Pancreas (tissue), 10 donors: ENCODE measurements around the gene FAM72A. TPM values are rescaled to one million over a fixed set of nuclear protein-coding genes. Genes with fewer than 3 reads are reported as not detected.
"Not testable (repeated sequence)": the region's sequence is repeated elsewhere in the genome, so short reads cannot be mapped to it uniquely, and the experiment has no call there.

Experiments used
- ATAC-seq, 4 donors: fragments of 200-7000 bp; cut with Tn5 transposase; one replicate each; pipeline versions ENCODE4 v1.8.0 to v1.9.1; 2020; ENCODE audit warnings: mild to moderate bottlenecking in 4 of 4, moderate library complexity in 4 of 4
- DNase-seq, 6 donors: peaks; one replicate each; pipeline ENCODE4 v3.0.0-alpha.2; 2020
- FAIRE-seq: peaks from 2 replicates; lab custom pipeline; 2012; peaks lifted over from hg19 to GRCh38; lab: Jason Lieb, UNC
- H3K27ac ChIP-seq, 4 donors: fragments of 200-600 bp; sonication (generic); 1 replicate in 3 of 4; 2 replicates in 1 of 4; pipeline versions ENCODE4 v1.5.0 to v1.8.0; 2020
- H3K27me3 ChIP-seq, 4 donors: fragments of 200-600 bp; one replicate each; pipeline ENCODE4 v1.8.0; 2021
- H3K36me3 ChIP-seq, 3 donors: fragments of 200-600 bp; sonication (generic) in 1 of 3; one replicate each; pipeline versions ENCODE4 v1.5.0 to v1.8.0; 2020 to 2021
- H3K4me1 ChIP-seq, 3 donors: fragments of 200-600 bp; one replicate each; pipeline ENCODE4 v1.8.0; 2021
- H3K4me3 ChIP-seq, 4 donors: fragments of 200-600 bp; sonication (generic) in 2 of 4; one replicate each; pipeline versions ENCODE4 v1.5.0 to v1.8.0; 2020 to 2021
- H3K9me3 ChIP-seq, 4 donors: fragments of 200-600 bp; one replicate each; pipeline ENCODE4 v1.8.0; 2021
- WGBS, 2 donors: extraction: QIAGEN DNeasy Blood & Tissue Kit; methylation state at CpG; one replicate each; pipeline ENCODE4 v1.1.7; 2013; 5-methylcytosine and 5-hydroxymethylcytosine counted together
- intact Hi-C, 3 donors: fragments of 100-400 bp; cut with DNase I; formaldehyde crosslinking; loops; one replicate each; pipeline versions ENCODE4 v1.11.1 to v1.14.2; 2022
- polyA plus RNA-seq, 2 donors: library from polyadenylated mRNA; stranded (reverse); fragments of 200-250 nt; gene quantifications; one replicate each; pipeline ENCODE4 v1.2.3, GENCODE V29; 2013
- total RNA-seq, 6 donors: library from RNA; stranded (reverse); fragmentation: NEBNext Ultra II Directional in 4 of 6; extraction: Animal tissue kit (Norgen Biotek cat#: 25700) in 4 of 6; gene quantifications; one replicate each; pipeline versions ENCODE4 v1.2.1 to v1.2.4, GENCODE V29; 2021 to 2023
- donor health status: healthy with polysubstance abuse.
- donor health status: DM: no; HTN: no; CAD: no; lungs with moderate emphysema.
- donor health status: DM: no; HTN: no; CAD: no.
- donor health status: control.
- donor health status: control.
- donor health status: Bipolar disorder and iron deficiency.
- donor health status: DM: yes; HTN: yes; CAD: no.
- donor health status: DM: no; HTN: no; CAD: no.
- donor health status: DM: no; HTN: no; CAD: no.
- donor health status: DM: yes; HTN: yes; CAD: no.

The FAM72A gene
- total and polyA plus RNA-seq, 8 donors, result 0.63 to 1.6 (median 0.98) TPM; not detected in 3

GRCh38 chr1:206178061-206178989, 24.3 kb downstream of the FAM72A start:
- H3K4me1 ChIP-seq, H3K36me3 ChIP-seq, DNase-seq, H3K27ac ChIP-seq, FAIRE-seq, ATAC-seq, H3K9me3 ChIP-seq, H3K4me3 ChIP-seq, H3K27me3 ChIP-seq, intact Hi-C loops: not testable (repeated sequence)
- WGBS, 2 donors, result 58 to 61% methylated on average over 9 of the region's 9 CpGs

GRCh38 chr1:206176114-206176502, 26.5 kb downstream of the FAM72A start:
- WGBS, 2 donors, result 63 to 88% methylated on average over 1 of the region's 2 CpGs
- H3K9me3 ChIP-seq, H3K36me3 ChIP-seq, intact Hi-C loops, H3K27me3 ChIP-seq, H3K4me3 ChIP-seq, FAIRE-seq, DNase-seq, H3K4me1 ChIP-seq, H3K27ac ChIP-seq: not testable (repeated sequence)
- ATAC-seq, result peak in 2 of 4 donors; percentile 45 to 64

GRCh38 chr1:206175459-206176113, 27.1 kb downstream of the FAM72A start:
- WGBS, 2 donors, result 38 to 62% methylated on average over 1 of the region's 4 CpGs
- intact Hi-C loops, result not testable (repeated sequence)

GRCh38 chr1:206174182-206174868, 28.3 kb downstream of the FAM72A start:
- not testable (repeated sequence) for FAIRE-seq, DNase-seq

More at GRCh38 chr1:206175459-206176113, 27.1 kb downstream of the FAM72A start:
- not testable (repeated sequence) for H3K36me3 ChIP-seq, FAIRE-seq, DNase-seq, H3K4me3 ChIP-seq, H3K27ac ChIP-seq, H3K4me1 ChIP-seq, H3K9me3 ChIP-seq, H3K27me3 ChIP-seq
- ATAC-seq, result peak in 3 of 4 donors; percentile 53 to 73 (median 71)

GRCh38 chr1:206173110-206173719, 29.4 kb downstream of the FAM72A start:
- H3K9me3 ChIP-seq, DNase-seq, intact Hi-C loops, ATAC-seq, FAIRE-seq, H3K36me3 ChIP-seq, H3K4me3 ChIP-seq, H3K4me1 ChIP-seq, H3K27ac ChIP-seq, H3K27me3 ChIP-seq: not testable (repeated sequence)
- 85 to 94% methylated on average over 1 of the region's 2 CpGs for WGBS, 2 donors

More at GRCh38 chr1:206174182-206174868, 28.3 kb downstream of the FAM72A start:
- H3K4me1 ChIP-seq, H3K4me3 ChIP-seq, H3K27me3 ChIP-seq, H3K9me3 ChIP-seq, intact Hi-C loops, H3K27ac ChIP-seq, H3K36me3 ChIP-seq: not testable (repeated sequence)
- 47 to 61% methylated on average over 7 of the region's 7 CpGs for WGBS, 2 donors
- peak in 3 of 4 donors; percentile 73 to 81 (median 81) for ATAC-seq

- intact Hi-C loops, H3K36me3 ChIP-seq, H3K27ac ChIP-seq, FAIRE-seq, ATAC-seq, H3K27me3 ChIP-seq, H3K4me1 ChIP-seq, DNase-seq, H3K4me3 ChIP-seq, H3K9me3 ChIP-seq: not testable (repeated sequence)
- WGBS, 2 donors, result 55 to 60% methylated on average over 2 of the region's 3 CpGs
Measured at GRCh38 chr1:206169794-206170193, 32.8 kb downstream of the FAM72A start.

GRCh38 chr1:206167350-206168029, 35.1 kb downstream of the FAM72A start:
- H3K9me3 ChIP-seq, H3K4me1 ChIP-seq, H3K27ac ChIP-seq, H3K4me3 ChIP-seq, intact Hi-C loops, H3K27me3 ChIP-seq, DNase-seq, H3K36me3 ChIP-seq: not testable (repeated sequence)
- ATAC-seq (peak; percentile 78 to 98 (median 94)), FAIRE-seq (peak; percentile 54)
- 24% methylated on average over 4 of the region's 10 CpGs for WGBS, 2 donors
